Epithelial cell of prostate (primary cell): Measurements from ENCODE around the gene LRRC28.
A peak's percentile ranks its signal among the peaks of the same experiment; 100 is the strongest.
"Not testable (repeated sequence)": the region's sequence is repeated elsewhere in the genome, so short reads cannot be mapped to it uniquely, and the experiment has no call there.

Source experiments
- DNase-seq: peaks from one replicate; pipeline ENCODE4 v3.0.0-alpha.2; 2011; ENCODE audit warnings: low read depth, low spot score
- H3K27ac ChIP-seq: fragments of 450-650 bp; 2 replicates; pipeline ENCODE4 v1.5.1; 2017; ENCODE audit warnings: mild to moderate bottlenecking

Gene LRRC28

DNA sequence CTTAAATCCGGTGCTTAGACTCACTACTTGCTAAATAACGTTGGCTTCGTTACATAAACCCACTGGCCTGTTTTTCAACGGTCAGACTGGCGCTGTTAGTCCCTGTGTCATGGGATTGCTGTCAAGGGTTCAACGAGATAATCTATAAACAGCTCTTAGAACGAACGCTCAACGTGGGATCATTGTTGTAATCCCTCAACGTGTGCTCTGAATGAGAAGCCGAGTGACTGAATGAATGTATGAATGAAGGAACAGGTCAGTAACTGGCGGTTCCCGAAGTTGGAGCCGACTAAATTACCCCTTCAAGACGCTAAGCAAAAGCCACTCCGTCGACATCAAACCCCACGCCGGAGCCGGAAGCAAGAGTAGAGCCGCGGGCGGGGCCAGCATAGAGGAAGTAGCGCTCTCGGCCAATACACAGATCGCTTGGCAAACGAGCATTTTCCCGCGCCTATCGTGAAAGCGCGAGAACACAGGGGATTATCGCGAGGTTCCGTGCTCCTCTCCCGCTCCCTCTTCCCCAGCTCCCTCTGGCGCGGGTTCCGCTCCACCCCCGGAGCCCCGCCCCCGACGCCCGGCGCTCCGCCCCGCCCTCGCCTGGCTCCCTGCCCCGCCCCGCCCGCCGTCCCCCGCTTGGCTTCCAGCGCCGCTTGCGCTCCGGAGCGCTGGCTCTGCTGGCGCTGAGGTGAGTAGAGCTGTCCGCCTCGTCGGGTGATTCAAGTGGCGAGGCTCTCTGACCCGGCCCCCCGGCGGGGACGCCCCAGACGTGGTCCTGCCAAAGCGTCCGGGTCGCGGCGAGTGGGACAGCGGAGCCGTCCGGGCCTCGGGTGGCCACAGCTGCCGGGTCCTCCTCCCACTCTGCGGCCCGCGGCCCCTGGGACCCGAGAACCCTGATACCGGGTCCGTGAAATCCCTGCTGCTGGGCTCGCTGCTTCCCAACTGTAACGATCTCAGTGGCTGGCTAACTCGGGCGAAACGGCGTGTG lies at the start of gene LRRC28:
Gene LRRC28 (plus strand): TSS at position 625 of the 985 bp plus-strand sequence. CDS start 4,477 bp downstream, outside the sequence.
- DNase-seq, result peak; percentile 88
- peak within 1 kb of the TSS; percentile 89 for H3K27ac ChIP-seq

DNA sequence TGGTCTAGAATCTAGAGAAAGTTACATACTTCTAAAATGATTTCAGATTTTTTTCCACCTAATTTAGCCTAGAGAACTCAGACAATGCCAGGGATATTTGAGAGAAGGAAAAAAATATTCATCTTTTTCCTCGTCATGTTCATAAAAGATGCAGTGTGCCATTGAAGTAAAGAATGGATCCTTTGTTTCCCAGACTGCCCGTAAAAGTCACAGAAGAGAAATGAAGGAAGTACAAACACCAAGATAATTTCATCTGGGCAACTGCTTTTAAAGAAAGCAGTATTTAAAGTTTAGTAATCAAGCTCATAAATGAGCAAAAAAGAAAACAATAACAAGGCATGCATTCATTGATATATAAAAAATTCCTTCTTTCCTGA lies 49.1 kb upstream of the LRRC28 start:
- H3K27ac ChIP-seq, result no peak overlapping the region
- DNase-seq, result no peak

DNA sequence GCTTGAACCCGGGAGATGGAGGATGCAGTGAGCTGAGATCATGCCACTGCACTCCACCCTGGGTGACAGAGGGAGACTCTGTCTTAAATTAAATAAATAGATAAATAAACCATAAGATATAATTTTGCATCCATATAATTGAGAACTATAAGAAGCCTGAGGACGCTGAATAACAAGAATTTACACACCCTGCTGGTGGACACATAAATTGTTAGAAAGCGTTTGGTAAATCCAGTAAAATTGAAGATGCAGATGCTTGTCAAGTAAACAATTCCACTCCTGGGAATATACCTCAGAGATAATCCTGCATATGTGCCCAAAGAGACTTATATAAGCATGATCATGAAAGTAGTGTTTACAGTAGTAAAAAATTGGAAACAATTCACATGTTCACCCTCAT lies 43.6 kb upstream of the LRRC28 start:
- DNase-seq, result no peak
- no peak overlapping the region for H3K27ac ChIP-seq

DNA sequence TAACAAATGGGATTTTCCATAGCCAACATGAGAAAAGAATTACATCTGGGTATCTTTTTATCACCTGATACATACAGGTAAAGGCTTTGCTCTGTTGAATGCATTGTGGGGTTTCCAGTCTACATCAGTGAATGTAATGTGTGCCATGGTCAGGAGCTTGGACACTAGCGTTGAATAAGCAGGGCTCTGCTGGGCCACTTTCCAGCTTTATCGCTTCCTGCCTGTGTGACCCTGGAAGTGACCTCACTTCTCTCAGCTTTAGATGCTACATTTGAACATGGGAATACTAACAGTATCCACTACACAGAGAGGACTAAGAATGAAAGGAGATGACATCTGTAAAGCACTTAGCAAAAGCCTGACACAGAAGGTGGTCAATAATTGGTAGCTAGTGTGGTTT lies 42.0 kb upstream of the LRRC28 start:
- H3K27ac ChIP-seq, result no peak overlapping the region
- no peak for DNase-seq

DNA sequence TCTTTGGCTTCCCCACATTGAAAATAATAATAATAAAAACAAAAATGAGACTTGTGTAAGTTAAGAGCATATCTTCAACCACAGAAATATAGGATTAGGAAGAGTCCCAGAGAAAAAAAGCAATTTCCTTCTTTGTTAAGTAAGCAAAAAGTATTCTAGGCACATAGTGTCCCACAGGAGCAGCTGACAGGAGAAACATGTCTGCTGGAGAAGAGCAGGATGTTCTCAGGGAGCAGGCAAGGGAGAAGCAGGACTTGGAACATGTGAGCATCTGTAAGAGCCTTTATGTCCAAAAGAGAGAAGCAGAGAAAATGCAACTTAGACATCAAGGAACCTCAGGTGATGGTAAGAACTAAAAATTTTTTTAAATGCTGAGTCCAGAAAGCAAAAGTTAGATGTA lies 40.9 kb upstream of the LRRC28 start:
- H3K27ac ChIP-seq, result no peak overlapping the region
- no peak for DNase-seq

DNA sequence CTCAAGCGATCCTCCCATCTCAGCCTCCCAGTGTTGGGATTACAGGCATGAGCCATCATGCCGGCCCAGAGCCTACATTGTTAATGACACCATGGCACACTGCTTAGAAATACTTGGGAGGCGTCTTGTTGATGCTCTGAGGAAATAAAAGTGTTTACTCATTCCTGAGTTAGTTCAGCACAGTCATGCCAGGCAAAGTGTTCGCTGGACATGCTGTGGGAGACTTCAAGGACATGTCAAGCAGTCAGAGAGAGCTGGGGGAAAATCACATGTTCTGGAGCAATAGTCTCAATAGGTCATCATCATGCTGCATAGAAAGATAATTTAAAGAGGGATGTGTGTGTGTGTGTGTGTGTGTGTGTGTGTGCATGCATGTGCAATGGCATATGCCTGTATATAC lies 39.4 kb upstream of the LRRC28 start:
- H3K27ac ChIP-seq, result no peak overlapping the region
- DNase-seq, result no peak

DNA sequence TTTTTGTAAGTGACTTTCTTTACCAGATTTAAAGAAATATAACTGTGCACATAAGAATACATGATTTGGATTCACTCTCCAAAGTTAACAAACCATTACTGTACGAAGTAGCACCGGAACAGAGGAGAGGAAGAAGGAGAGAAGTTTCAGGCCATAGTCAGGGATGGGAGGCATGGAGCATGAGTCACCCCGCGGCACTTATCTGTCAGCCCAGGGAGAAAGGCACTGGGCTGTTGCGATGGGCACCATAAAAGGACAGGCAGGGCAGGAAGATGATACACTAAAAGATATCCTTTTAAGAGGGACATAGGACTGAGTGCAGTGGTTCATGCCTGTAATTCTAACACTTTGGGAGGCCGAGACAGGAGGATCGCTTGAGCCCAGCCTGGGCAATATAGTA lies 38.9 kb upstream of the LRRC28 start:
- H3K27ac ChIP-seq, result no peak overlapping the region
- no peak for DNase-seq

DNA sequence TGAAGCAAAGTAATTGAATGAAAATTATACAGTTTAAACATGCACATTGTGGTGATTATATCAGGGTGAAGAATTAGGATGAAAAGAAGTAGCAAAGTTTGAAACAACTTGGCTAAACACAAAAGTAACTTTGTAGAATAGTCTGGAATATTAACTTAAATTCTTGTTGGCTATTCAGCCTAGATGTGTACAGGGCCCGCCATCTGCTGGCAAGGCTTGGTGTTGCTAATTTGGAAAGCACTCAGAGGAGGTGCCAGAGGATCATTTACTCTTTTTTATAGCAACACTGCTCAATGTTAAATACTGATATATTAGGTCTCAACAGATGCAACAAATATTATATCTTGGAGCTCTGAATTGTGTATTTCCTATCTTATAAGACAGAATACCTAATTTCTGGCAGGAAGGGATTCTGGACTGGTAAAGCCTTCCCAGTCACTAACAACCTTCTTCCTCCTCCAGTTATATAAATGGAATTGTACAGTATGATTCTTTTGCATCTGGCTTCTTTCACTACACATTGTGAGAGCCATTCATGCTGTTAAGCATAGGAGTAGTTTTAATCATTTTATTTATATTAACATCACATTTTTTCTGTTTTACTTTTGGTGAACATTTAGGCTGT lies 38.0 kb upstream of the LRRC28 start:
- H3K27ac ChIP-seq, result no peak overlapping the region
- DNase-seq, result no peak

DNA sequence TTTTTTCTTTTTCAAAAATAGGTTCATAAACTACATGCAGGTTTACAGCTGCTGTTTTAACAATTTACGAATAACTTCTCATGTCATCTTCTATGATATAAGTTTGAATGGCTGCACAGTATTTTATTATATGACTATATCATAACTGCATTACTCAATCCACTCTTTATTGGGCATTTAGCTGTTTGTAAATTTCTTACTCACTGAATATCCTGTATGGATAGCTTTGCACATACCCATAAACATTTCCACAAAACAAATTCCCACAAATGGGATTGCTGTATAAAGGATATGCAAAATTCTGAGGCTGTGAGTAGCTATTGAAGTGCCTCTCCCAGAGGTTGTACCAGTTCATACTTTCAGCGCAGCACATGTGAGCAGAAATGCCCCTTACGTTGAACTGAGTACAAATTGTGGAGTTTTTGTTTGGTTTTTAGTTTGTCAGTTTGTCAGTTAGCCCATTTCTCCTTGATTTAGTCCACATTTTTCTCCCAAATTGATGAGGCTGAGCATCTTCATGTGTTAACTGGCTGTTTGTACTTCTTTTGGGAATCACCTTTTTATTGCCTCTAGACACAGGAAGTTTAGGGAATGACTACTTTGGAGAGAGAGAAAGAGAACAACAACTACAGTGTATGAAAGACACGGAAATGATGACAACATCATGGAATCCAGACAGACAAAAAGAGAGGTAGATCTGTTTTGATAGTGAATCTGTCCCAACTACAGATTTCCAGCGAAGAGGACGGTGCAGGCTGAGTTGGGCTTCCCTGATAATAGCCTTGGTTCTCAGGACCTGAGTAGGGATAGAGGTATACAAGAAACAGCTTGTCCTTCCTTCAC lies 26.7 kb upstream of the LRRC28 start:
- no peak for DNase-seq
- H3K27ac ChIP-seq, result peak overlapping the region; percentile 40

DNA sequence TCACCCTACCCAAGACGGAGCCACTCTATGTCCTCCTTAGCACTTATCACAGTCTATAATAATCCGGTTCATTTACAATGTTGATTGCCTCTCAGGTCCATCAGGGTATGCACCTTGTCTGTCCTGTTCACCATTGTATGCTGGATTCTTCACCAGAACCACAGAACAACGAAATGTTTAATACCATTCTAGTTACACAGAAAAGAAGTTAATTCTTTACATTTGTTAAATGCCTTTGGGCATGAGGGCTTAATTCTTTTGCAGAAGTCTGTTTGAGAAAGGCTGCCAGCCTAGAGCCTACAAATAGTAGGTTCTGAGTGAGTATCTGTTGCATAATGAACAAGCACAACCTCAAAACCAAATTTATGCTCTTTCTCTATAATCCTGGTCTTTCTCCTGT lies 24.5 kb upstream of the LRRC28 start:
- H3K27ac ChIP-seq, result no peak overlapping the region
- no peak for DNase-seq

DNA sequence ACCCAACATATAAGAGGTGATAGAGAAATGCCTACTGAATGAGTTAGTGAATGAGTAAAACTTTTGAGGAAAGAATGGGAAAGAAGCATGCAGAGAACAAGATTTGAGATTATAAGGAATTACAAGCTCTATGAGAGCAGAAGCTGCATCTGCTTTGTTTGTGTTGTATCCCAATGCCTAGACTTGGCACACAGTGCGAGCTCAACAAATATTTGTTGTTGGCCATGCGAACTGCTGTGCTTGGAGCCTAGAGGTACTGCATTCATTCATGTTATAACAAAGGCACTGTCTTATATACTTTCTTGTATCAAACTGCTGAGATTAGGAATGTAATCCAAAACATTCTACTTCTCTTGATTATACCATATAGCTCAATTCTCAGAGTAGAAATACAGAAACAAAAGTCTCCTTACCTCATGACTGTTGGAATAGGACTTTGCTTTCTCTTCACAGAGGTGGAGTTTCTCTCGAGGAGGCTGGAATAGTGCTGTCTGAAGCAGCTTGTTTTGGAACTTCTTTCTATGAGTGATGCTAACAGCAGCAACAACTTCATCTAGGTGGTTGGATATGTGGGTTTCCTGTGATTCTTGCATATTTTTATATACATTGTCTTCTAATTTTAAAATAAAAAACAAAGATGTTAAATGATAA lies 23.0 kb upstream of the LRRC28 start:
- DNase-seq, result no peak
- H3K27ac ChIP-seq, result no peak overlapping the region

DNA sequence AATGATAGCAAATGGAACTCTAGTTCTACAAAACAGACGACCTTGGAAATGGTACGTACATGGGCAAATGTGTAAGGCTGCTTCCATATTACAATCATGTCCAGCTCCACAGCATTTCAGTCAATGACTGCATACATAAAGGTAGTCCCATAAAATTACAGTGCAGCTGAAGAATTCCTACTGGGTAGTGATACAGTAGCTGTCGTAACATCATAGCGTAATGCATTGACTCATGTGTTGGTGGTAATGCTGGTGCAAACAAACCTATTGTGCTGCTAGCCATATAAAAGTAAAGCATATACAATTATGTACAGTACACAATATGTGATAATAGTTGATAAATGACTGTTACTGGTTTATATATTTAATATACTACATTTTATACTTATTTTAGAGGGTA lies 20.4 kb upstream of the LRRC28 start:
- no peak overlapping the region for H3K27ac ChIP-seq
- DNase-seq, result no peak

DNA sequence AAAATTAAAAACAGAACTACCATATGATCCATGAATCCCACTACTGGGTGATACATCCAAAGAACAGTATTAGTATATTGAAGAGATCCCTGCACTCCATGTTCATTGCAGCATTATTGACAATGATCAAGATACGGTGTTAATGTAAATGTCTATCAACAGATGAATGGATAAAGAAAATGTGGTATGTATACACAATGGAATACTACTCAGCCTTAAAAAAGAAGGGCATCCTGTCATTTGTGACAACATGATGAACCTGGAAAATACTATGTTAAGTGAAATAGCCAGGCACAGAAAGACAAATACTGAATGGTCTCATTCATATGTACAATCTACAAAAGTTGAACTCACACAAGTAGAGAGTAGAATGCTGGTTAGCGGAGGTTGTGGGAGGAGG lies 18.5 kb upstream of the LRRC28 start:
- no peak for DNase-seq
- no peak overlapping the region for H3K27ac ChIP-seq

DNA sequence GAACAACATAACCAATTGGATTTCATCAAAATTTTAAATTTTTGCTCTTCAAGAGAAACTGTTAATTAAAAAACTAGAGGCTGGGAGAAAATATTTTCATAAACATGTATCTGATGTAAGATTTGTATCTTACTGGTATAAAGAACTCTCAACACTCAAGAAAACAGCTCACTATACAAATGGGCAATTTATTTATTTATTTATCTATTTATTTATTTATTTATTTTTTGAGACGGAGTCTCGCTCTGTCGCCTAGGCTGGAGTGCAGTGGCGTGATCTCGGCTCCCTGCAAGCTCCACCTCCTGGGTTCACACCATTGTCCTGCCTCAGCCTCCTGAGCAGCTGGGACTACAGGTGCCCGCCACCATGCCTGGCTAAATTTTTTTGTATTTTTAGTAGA lies 17.1 kb upstream of the LRRC28 start:
- DNase-seq, H3K27ac ChIP-seq: not testable (repeated sequence)

DNA sequence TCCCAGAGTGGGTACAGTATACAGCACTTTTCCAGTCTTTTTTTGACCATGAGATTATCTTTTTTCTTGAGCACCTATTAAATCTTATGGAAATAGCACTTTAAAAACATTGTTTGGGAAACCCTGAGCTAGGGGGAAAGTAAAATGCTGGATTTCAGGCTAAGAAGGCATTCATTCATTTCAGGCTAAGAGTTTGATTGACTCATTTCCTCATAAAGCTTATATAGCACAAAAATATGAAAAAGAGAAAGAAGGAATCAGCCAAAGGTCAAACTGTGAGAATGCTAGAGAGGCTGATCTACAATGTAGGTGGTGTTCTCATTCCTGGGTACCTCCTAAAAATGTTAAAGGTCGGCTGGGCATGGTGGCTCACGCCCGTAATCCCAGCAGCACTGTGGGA lies 12.4 kb upstream of the LRRC28 start:
- no peak for DNase-seq
- H3K27ac ChIP-seq, result no peak overlapping the region

DNA sequence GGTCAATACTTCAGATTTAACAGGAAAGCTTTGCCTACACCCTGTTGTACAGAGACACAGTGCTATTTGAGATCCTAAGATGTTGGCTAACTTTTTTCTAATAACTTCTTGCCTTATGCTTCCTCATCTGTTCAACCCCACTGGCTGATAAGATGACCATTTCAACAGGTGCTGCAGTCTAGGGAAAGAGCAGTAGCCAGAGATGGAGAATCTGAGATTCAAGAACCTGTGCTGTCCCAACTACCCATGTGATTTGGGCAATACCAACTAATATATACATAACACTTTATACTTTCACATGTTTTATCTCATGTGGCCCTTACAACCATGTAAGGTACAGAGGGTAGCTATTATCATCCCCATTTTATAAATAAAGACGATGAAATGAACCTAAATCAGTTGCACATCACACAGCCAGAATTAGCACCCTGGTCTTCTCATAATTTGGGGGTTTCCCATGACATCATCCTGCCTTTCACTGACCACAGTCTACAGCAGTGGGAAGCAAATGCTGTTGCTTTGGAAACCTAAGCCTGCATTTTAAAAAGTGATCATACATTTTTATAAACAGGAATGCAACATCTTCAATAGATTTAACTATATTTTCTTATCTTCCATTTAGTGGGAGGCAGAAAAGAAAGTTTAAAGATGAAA lies 11.6 kb upstream of the LRRC28 start:
- DNase-seq, result no peak
- no peak overlapping the region for H3K27ac ChIP-seq

DNA sequence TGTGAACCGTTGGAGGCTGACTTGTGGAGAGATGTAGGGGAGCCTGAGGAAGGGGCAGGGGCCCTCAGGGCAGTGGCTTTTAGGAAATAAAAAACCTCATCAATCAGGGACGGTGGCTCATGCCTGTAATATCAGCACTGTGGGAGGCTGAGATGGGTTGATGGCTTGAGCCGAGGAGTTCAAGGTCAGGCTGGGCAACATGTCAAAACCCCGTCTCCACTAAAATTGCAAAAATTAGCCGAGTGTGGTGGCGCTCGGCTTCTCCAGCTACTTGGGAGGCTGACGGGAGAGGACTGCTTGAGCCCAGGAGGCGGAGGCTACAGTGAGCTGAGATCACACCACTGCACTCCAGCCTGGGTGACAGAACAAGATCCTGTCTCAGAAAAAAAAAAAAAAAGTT lies 9.5 kb upstream of the LRRC28 start:
- no peak for DNase-seq

DNA sequence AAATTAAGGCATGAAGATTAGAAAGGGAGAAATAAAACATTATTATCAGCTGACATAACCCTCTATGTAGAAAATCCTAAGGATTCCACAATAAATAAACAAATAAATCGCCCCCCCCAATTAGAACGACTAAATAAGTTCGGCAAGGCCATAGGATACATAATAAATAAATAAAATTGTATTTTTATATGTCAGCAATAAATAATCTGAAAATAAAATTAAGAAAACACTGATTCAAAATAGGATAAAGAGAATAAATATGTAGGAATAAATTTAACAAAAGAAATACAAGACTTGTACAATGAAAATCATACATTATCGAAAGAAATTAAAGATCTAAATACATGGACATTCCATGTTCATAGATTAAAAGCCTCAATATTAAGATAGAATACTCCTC lies 7.0 kb upstream of the LRRC28 start:
- no peak overlapping the region for H3K27ac ChIP-seq
- DNase-seq, result no peak

More for the DNA sequence above, 9.5 kb upstream of the LRRC28 start:
- no peak overlapping the region for H3K27ac ChIP-seq

DNA sequence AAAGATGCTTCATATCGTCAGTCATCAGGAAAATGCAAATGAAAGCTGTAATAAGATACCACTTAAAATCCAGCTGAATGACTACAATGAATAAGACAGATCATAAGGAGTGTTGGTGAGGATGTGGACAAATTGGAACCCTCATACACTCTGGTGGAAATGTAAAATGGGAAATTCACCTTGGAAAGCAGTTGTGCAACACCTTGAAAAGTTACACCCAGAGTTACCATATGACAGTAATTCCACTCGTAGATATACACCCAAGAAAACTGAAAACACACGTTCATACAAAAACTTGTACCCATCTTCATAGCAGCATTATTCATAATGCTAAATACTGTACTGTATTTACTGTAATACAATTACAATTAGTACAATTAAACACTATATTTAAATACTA lies 4.2 kb upstream of the LRRC28 start:
- no peak for DNase-seq
- no peak overlapping the region for H3K27ac ChIP-seq
